GM10847 (cell line): ENCODE data around the gene EHD4.

Source experiments
- POLR2A ChIP-seq: IDR thresholded peaks from 2 replicates; pipeline ENCODE4 v1.6.1; 2011; ENCODE audit not compliant: insufficient read length; ENCODE audit errors: extremely low read depth

The EHD4 gene

DNA sequence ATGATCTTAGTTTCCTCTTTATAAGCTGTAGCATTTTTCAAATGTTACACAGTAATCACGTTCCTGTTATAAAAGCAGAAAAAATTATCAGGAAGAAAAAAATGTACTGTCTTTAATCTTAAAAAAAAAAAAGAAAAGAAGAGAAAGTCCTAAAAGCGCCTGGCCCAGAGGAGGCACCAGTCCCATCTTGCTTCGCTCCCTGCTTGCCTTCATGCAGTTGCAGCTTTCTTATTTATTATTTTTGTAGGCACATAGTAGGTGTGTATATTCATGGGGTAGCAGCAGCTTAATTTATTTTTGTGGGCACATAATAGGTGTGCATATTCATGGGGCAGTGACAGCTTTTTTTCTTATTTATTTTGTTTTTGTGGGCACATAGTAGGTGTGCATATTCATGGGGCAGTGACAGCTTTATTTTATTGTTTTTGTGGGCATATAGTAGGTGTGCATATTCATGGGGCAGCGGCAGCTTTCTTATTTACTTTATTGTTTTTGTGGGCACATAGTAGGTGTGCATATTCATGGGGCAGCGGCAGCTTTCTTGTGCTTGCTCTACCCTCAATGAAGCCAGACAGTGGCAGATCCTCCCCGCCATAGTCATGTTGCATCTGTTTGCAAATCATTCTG, 5.5 kb upstream of the EHD4 start:
- no peak for TF ChIP-seq POLR2A

DNA sequence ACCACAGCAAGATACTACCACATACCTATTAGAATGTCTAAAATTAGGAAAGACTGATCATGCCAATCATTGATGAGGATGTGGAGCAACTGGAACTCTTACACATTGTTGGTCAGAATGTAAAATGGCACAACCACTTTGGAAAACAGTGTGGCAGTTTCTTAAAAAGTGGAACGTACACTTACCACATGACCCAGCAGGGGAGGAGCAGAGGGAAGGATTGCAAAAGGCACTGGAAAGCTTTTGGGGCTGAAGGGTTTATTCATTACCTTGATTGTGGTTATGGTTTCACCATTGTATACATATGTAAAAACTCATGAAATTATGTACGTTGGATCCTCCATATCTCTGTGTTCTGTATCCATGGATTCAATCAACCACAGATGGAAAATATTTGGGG, 3.3 kb upstream of the EHD4 start:
- no peak for TF ChIP-seq POLR2A

DNA sequence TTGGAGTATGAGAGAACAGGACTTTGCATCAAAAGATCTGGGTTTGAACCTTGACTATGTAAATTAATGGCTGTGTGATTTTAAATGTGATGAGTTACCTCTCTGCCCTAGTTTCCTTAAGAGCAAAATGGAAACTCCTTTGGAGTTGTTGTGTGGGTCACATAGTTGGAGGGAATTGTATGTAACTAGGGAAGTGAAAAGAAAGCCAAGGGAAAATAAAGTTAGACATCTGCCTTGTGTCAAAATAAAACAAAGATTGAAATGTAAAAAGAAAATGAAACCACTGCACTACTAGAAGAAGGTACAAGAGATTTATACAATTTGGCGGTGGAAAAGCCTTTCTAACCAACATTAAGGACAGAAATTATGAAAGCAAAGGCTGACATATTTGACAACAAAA, 1.7 kb upstream of the EHD4 start:
- TF ChIP-seq POLR2A: no peak

DNA sequence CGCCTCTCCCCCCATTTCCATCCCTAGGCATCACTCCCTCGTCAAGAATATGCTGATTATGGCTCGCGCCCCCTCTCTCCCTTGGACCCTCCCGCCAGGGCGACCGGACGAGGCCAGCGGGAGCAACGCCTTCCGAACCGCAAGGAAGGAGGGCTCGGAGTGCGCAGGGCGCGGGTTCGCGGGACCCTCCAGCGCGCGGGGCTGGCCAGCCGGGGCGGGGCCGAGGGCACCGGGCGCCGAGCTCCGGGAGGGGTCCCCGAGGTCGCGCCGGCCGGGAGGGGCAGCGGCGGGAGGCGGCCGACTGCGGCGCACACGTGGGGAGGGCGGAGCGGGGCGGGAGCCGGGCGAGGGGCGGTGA, 483 bp downstream of the EHD4 start:
- no peak for TF ChIP-seq POLR2A

DNA sequence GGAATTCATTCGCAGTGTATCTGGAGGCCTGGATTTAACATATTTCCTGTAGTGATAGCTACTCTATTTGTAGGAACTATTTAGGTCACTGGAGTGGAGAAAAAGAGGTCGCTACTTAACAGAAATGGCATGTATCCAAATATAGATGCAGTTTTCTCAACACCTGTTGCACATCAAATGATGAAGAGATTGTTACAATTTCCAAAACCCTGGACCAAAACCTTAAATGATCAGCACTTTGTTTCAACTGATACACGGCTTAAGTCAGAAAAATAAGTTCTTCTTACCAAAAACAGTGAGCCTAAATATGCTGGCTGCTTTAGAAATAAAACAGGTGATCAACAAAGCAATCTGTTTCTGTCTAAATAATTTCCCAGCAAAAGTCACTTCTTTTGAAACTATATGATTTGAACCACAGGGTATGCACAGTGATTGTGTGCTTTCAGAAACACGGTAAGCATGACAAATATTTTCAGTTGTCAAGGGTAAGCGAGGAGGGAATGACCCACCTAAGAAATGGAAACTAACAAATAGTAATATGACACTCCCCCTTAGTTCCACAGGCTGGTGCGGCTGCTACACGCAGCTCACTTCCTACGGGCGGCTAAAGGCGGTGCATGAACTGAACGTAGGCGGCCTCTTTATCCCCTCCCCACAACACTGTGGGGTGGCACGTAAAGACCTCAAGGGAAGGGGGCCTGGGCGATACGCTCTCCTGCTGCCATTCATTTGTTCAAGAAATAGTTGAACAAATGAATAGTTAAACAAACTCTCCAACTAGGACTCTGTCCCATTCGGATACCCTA, 1.1 kb downstream of the EHD4 start:
- peak; percentile 67 for TF ChIP-seq POLR2A

DNA sequence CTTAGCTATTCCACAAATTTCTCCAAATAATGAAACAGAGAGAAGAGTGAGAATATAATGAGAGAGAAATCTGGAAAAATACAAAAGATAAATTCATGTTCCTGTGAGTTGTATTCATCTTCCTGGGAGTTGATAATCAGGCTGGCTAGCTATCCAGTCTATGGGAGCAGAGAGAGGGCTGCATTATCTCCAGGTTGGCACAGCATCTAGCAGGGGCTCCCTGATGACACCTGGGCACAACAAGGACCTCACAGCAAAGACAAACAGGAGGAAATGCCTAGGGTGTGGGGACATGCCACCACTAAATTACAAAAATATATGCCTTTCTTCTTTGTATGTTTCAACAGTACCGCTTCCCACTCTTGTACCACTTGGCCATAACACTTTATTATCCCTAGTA, 1.9 kb downstream of the EHD4 start:
- TF ChIP-seq POLR2A: no peak

DNA sequence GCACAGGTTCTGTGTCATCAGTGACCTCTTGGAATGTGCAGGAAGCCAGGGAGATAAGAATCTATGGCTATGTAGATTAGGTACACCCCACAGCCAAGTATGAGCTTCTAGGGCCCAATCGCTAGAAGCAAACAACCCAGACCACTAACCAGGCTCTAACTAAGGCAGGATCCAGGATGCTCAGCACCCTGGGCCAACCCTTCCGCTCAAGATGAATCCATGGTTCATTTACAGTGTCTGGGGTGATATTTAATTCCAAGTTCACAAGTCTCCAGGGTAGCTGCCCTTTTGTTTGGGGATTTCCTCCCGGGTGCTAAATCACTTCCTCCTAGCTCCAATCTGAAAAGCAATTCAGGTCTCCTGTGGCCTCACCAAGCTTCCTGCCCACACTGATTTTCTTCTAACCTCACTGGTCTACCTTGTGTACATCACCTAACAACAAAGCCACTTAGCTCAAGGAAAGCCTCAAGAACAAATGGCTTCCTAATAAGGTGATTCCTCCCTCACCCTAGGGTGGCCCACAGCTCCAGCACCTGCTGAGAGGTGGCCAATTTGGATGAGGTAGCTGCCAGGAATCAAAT, 2.4 kb downstream of the EHD4 start:
- no peak for TF ChIP-seq POLR2A

DNA sequence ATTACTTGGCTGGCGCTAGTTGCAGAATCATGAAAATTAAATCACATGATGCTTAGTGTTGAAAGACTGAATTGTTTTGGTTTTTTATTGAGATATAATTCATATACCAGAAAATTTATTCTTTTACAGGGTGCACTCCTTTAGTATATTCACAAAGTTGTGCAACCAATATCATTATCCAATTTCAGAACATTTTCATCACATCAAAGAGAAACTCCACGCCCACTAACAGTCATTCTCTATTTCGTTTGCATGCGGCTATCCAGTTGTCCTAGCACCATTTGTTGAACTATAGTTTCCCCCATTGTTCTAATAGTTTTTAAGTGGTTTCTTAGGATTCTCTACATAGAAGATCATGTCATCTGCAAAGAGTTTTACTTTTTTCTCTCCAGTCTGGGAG, 3.7 kb downstream of the EHD4 start:
- no peak for TF ChIP-seq POLR2A

DNA sequence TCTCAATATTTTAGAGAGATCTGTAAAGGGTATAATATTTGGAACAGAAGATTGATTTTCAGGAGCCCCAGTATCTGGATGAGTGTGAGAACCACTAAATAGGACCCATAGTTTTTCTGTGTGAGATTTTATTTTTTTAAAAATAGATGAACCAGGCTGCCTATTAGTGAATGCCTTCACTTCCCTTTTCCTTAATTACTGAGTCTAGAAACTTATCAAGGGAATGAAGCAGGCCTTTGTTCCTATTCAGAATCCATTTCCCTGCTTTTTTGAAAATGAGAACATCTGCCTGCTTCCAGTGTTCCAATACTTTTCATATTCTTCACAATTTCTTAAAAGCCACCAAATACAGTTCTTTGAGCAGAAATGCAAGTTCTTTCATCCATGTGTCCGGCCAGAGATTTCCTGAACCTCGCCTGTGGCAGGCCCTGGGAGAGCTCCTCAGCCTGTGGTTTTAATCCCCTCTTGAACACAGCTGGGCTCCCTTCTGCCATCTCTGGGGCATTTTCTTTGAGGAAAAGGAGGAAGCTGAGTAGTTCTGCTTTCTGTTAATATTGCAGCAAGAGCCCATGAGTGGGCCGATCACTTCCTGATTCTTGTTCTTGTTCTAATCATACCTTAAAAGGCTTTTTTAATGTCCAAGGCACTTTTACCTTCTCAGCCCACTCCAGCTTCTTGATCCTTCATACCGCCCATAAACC, 4.7 kb downstream of the EHD4 start:
- TF ChIP-seq POLR2A: no peak

DNA sequence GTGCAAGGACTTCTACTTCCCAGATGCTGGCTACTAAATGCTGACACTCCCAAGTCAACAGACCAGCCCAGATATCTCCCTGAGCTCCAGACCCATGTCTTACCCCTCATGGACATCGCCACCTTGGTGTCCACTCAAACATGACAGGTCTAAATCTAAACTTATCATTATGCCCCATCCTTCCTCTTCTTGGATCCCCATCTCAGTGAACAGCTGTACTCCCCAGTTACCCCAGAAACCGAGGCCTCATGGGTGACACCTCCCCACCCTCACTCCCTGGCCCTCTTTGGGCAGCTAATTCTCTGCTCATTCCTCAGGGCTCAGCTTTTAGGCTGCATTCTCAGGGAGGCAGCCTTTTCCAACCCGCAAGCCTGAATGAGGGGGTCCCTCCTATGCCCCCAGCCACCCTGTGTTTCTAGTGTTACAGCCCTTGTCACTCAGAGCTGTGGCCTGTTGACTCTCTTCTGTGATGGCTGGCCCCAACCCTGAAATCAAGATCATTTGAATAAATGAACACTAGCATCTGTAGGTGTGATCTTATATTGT, 5.4 kb downstream of the EHD4 start:
- no peak for TF ChIP-seq POLR2A

DNA sequence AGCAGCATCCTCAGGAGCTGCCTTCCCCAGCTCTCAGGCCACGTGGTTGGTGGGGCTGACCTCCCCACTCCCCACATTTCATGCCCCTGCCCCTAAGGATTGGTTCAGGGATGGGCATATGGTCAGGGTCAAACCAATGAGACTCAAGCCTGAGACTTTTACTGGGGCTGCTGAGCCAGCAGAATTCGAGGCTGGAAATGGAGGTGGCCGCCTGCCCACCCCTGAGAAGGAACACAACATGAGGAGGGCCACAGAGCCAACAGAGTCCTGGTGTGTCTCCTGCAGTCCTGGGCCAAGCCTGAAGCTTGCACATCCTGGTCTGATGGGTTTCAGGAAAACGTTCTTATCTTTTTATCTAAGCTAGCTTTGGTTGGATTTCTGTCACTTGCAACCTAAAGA, 5.9 kb downstream of the EHD4 start:
- no peak for TF ChIP-seq POLR2A

DNA sequence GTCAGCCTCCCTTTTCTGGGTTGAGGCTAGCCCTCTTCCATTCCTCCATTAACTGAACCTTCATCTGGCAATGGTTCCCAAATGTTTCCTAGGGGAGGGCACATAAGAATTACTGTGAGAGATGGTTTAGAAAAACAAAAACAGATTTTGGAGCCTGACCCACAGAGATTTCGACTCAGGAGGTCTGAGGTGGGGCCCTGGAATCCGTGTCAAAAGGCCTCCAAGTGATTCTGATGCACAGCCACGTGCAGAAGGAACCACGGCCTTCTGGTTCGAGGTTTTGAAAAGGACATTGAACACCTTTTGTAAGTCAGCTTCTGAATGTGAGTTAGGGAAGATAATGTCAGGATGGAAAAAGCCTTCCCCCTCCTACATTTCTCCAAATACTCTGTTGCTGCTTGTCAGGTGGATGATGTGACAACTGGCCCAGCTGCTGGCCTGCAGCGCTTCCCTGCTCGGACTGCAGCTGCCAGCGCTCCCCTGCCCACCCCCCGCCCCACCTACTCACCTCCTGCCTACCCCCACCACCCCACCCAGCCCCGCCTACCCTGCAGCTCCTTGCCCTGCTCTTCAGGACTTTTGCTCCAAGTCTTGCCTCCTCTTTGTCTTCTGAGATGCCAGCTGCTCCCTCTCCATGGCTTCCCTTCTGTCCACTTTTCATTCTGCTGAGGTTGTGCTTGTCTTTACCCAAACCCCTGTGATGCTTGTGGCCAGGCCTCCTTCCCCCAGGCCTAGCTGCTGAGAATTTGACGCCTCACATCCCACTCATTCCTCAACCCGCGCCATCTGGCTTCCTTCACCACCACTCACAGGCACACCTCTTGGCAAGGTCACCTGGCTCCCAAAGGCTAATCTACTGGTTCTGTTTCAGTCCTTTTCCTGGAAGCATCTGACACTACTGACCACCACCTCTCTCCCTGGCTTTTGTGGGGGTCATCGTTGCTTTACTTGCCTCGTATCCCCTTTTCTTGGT, 6.6 kb downstream of the EHD4 start:
- TF ChIP-seq POLR2A: no peak

DNA sequence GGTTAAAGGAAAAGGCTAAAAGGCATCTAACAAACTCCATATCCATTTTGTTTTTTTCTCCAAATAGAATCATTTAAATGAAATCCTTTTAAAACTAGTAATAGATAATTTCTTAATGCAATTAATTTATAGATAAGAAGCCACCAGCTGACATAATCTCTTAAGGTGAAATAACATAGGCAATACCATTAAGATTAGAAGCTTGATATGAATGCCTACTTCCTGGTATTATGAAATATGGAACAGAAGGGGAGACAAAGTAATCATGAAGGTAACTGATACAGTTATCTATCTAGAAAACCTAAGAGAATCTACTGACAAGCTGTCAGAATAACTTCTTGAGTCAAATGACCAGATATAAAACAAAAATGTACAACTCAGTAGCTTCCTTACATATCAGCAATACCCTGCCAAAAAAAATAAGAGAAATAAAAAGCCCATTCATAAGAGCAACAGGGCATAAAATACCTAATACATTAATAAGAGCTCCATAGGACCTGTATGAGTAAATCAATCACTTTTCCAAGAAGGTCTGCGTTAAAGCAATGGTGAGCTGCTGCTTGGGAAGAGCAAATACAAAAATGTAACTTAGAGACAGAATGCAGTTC, 10.7 kb downstream of the EHD4 start:
- TF ChIP-seq POLR2A: no peak

DNA sequence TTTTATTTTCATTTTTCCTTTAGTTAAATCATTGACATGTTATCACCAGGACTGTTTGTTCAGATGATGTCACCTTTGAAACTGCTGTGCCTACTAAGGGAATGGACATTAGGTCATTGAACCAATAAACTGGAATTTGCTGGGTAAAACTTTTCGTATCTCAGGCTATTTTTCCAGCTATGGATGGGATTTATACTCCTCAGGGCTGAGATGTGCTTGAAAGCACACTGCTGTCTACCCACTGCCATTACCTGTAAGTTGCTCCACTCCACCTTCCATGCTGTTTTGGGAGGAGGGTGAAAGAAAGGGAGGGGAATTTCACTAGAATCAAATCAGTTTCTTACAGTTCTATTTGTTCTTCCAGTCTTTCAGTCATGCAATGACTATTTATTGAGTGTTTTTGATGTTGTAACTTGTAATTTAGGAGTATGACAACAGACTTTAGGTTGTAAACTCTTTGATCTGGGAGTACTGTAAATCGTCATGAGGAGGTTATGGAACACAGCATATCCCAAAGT, 11.3 kb downstream of the EHD4 start:
- TF ChIP-seq POLR2A: no peak

DNA sequence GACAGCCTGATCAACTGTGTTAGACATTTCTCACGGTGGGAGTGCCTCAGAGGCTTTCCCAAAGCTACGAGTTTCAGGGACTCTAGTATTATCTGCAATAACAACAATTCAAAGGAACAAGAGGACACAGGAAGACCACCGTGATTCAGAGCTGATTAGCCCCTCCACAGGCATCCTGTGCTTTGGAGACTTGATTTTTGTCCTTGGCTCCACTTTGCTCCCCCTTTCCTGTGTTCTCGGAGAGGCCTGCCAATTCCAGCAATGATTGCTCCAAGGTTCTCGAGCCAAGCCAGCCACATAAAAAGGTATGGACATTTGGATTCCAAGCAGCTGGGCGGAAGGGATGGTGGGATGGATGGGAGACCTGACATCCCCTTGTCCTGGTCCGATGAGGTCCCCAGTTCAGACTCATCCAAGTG, 14.3 kb downstream of the EHD4 start:
- no peak for TF ChIP-seq POLR2A
